HG03025 (cell line): ENCODE data around the gene CRACR2A.

ENCODE experiments used
- ATAC-seq: cut with Tn5 transposase; IDR thresholded peaks from one replicate; pipeline ENCODE4 v1.9.1; 2021; ENCODE audit warnings: mild to moderate bottlenecking, moderate library complexity; ENCODE audit not compliant: unreplicated experiment, low FRiP score

CRACR2A gene

DNA sequence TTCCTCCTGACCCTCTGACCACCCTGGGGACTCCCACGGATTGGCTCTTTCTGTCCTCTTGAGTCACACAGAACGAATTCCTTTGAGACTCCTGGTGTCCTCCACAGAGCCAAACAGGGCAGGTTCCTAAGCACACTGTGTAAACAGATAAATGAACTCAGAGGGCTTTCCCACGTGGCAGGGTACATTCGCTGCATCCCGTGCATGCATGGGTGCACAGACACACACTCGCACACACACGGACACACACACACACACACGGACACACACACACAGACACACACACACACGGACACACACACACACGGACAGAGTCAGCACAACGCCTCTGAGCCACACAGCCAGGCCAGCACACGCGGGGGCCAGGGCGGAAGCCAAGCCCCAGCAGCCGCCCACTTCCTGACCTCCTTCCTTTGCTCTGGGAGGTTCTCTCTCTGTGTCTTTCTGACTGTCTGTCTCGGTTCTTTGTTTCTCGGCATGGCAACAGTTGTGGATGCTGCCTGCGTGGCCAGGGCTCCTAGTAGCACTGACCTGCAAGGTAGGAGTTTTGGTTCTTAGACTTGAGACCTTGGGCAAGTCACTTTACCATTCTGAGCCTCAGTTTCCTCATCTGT lies 706 bp downstream of the CRACR2A start:
- peak; percentile 68 for ATAC-seq

DNA sequence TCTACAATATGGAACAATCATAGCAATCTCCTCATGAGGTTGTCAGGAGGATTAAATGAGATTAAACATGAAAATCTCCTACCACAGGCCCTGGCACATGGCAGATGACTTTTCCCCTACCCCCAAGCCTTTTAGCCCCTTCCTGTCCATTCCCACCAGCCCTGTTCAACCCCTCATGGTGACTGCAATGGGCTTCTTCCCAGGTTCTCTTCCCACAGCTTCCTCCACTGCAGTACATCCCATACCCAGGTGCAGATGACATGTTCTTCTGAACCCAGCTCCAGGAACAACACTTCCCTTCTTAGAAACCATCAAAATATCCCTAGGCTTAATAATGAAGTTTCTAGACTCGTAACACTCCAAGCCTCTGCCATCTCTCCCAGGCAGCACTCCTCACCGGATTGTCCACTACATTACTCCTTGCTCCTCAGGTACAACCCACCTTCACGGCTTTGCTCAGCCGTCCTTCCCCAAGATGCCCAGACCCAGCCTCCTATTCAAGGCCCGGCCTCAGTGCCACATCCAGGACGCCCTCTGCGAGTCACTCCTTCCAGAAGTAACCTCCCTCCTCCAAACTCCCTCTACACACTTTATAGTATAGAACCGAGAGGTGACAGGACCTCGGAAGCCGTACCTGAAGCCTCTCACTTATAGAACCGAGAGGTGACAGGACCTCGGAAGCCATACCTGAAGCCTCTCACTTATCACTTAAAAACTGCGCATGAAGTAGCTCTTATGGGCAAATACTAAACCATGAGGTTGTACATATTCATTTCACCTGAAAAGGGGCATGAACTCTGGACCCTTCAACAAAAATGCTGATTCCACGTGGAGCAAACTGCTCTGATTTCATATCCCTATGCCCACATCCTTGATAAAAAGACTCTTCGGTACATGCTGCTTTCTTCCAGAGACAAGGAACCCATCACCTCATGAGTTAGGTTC lies 1.5 kb downstream of the CRACR2A start:
- ATAC-seq = no peak

DNA sequence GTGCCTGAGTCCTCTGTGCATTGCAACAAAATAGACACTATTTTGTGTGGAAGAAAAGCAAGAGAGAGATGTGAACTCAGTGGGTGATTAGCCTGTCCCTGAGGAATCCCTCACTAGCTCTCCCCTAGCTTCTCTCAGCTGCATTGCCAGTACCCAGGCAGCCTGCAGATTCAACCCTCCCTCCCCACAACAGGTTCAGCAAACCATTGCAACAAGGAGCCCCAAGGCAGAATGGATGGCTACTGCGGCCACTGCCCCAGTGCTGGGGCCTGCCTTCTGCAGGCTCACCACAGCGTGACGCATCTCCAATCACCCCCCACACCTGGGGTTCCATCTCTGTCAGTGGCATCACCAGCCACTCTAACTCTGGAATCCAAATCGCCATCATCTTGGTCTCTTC lies 2.3 kb downstream of the CRACR2A start:
- no peak for ATAC-seq

DNA sequence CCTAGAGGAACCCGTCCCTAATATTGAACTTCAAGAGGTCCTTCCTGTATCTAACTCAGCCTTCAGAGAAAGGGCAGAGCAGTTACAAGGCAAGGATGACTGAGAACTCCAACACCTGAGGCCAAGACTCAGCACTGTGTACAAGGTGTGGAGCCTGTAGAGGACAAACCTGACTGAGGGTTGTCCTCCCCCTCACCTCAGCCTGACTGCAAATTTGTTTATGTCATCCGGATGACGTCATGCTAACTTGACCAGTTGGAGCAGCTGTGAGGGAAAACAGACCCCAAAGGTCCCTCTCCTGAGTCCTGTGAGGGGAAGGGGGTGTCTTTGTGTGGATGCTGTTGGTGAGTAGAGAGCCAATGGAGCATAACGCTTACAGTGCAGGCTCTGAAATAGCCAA lies 4.3 kb downstream of the CRACR2A start:
- ATAC-seq = no peak

DNA sequence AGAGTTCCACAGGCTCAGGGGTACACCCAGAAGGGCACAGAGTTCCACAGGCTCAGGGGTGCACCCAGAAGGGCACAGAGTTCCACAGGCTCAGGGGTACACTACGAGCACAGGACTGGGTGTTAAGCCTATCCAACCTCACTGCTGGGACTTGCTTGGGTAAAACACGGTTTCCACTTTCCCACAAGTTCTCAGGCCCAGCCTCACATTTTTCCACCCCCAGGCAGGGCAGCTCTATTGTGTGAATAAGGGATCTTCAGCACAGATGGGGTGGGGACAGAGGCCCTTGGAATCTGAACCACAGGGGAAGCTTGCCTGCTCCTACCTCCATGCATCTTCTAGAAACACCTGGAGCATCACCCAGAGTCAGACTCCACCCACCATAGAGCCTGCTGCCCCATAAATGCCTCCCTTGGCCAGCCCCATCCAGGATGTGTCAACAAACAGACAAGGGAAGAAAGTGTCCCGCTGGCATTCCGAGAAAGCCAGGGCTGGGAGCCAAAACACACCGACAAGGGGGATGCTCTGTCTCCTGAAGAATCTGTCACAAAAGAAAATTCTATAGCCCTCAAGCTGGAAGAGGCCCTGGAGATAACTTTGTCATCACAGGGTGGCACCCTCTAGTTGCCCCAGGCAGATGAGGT lies 4.8 kb downstream of the CRACR2A start:
- no peak for ATAC-seq

DNA sequence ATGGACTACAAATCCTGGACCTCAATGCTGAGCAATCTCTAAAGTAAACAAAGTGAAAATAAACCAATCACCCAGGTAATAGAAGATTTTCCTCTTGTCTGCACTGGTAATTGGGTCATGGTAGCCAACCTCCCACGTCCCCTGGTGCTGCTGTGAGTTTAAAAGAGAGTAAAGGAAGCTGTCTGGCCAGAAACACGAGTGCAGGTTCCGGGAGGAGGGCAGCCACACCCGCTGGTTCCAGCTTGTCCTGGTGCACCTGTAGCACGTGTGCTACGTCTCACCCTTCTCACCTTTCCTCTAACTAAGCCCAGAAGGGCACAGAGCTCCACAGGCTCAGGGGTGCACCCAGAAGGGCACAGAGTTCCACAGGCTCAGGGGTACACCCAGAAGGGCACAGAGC lies 5.4 kb downstream of the CRACR2A start:
- no peak for ATAC-seq

DNA sequence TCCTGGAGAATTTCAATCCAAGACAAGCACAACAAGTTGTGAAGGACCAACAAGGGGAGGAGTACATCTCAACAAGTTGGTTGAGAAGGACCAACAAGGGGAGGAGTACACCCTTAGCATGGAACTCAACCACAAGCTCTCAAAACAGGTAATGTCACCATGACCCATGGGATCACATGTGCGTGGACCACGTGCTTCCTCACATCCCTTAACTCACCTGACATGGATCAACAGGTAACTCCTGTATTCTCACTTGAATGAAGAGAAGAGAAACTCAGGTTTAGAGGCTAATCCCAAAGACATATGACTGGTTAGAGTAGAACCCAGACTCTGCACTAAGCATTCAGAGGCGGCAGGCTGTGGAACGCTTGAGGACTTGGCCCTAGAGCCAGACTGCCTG lies 6.2 kb downstream of the CRACR2A start:
- ATAC-seq = no peak

DNA sequence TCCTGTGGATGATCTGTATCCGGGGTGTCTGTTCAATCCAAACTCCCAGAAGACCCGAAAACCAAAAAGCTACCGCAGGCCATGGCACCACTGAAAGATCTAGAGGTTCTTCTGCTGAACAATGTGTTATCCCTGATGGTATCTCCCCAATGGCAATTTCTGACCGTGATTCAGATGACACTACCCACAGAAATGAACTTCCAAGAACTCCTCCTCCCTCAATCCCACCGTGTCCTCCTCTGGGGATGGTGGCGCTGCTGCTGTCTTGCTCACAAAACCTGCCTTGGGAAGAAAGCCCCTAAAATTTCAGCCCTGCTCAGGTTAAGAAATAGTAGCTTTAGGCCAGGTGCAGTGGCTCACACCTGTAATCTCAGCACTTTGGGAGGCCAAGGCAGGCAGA lies 7.8 kb downstream of the CRACR2A start:
- no peak for ATAC-seq

DNA sequence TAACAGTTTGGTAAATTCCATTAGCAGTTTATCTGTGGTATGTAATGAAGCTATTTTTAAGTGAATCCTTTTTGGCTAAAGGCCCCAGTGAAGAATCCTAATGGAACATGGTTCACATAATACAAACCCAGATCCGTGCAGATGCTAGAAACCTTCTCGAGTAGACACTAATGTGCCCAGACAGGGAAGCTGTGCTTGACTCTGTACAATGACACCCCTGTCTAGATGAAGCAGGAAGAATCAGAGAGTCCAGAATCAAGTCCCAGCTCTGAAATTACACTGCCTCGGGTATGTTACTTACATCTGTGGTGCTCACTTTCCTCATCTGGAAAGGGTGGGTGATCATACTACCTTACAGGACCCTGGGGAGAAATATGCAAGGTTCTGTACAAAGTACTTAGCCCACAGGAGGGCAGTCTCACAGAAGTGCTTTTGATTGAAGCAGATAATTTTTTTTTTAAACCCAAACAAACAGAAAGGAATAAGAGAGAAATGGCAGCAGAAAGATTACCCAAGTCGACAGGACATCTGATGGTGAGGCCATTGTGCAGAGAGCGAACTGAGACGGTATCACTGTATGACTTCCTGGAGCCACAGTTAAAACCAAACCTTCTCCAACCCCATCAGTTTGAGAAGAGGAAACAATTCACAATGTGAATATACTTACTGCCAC lies 8.5 kb downstream of the CRACR2A start:
- ATAC-seq = no peak

DNA sequence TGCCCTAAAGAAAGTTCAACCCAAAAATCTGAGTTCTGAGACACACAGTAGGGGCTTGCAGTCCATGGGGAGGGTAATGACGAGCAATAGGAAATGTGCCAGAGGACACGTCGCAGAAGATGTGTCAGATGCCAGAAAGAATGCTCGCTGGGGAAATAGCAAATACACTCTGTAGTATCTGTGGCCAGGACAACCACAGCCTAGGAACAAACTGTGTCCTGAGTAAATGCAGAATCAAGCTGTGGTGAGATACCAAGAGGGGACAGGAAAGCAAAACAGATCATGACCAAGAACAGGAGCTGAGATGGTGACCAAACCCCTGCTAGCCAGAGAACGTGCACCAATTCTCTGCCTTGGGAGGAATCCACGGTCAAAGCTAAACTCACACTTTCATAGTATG lies 9.1 kb downstream of the CRACR2A start:
- no peak for ATAC-seq

DNA sequence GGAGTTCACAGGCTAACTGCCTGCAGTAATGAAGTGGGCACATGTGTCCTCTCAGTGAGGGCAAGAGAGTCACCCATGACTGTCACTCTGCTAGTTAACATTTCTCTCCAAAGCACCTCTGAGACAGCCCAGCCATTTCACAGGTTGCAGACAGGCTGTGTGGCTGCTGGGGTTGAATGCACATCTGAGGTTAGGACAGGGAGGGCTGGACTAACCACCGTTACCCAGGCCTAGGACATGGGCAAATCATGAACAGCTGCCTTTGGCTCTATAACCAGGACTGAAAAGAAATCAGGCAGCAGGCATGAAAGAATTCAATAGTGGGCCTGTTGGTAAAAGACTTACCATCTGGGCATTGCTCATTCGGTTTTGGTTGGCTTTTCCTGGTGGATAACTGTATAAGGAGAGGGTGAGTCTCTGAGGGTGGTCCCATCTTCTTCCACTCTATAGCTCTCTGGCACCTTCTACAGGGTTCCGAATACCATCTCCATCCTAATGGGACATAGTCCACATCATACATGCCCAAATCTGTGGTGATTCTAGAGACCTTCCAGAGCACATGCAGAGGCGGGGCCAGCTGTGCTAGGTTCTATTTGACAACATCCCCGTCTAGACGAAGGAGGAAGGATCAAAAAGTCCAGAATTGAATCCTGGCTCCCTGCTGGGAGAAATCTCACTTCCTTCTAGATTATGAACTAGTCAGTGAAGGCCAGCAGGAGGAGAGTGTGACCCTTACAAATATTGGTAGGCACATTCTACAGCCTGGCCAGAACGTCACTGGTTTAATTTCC lies 10.8 kb downstream of the CRACR2A start:
- no peak for ATAC-seq

DNA sequence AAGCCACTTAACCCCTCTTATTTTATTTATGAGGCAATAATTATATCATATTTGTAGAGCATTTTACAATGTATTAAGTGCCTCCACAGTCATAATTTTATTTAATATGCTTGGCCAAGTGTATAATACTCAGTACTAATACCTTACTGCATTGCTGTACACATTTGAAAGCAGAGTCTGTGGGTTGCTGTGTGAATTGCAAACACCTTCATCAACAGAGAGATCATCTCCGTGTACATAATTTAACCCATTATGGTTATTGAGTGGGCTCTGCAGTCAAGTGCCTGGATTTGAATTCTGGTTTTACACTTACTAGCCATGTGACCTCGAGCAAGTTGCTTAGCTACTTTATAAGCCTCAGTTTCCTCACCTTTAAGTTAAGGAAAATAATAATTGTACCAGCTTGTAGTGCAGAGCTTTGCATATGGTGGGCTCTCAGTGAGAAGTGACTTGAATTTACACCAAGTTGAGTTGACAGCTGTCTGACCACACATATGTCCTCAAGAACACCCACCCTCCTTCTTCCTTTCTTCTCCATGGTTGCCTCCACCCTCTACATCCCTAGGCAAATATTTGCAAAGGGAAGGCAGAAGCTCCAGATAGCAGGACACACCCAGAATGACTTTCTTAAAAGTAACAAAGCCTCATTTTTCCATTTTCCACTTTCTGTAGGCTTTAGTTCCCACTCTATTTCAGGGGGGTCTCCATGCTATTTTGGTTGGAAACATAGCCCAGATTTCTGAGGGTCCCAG lies 12.3 kb downstream of the CRACR2A start:
- no peak for ATAC-seq

DNA sequence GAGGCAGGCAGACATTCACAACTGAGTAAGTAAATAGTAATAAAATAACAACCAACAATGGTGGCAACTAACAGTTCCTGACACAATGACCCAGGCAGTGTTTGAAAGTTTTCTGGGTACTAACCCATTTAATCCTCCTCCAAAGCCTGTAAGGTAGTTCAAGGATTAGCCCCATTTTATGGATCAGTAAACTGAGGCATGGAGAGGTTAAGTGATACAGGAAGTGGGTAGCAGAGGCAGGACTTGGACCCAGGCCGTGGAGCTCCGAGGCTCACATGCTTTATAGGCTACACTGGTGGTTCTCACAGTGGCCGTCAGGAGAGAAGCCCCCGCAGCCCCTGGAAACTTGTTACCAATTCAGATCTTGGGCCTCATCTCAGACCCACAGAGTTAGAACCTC lies 17.5 kb downstream of the CRACR2A start:
- no peak for ATAC-seq

DNA sequence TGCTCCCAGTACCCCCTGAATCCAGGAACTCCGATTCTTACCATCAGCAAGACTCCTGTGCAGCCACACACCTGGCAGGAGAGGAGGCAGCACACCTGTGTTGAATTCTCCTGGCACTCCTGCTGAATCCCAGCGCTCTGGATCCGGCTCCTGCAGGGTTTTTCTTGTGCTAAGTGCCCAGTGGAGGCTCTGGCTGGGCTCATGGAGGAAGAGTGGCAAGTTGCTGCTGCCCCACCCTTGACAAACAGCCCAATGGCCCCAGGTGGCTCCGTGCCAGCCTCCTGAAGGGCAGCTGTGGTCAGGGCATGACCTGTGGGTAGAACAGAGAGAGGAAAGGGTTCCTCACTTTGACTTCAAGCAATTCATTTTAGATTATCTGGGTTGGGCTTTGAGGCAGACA lies 20.0 kb downstream of the CRACR2A start:
- ATAC-seq = no peak

DNA sequence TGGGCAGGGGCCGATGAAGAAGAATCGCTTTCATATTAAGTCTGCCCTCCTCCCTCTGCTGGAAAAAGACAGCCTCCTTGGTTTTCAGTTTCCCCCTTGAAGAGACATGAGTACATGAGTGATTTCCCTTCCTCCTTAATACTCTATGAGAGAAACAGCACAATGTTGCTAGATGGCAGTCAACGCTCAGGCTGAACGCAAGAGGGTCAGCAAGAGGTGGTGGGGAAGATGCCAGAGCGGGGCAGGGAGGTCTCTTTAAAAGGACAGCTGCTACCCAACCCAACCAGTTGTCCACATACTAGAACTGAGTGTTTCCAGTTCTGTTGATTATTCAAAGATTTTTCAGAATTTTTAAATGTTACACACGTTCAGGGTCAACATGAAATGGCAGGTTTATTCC lies 22.8 kb downstream of the CRACR2A start:
- ATAC-seq = no peak

DNA sequence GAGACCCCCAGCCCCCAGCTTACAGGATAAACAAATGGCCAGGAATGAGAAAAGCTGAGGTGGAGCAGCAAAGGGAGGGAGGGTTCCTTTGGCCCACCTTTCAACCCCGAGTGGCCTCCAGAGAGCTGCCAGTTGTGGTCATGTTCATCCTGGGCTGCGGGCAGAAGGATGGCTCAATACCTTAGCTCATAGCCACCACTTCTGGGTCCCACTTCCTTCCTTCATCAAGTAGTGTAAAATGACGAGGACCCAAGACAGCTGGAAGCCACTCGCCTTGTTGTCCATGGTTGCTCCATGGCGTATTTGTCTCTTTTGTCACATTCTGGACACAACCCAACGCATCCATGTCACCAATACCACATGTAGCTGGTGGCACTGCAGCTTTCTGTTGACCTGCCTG lies 24.2 kb downstream of the CRACR2A start:
- no peak for ATAC-seq

DNA sequence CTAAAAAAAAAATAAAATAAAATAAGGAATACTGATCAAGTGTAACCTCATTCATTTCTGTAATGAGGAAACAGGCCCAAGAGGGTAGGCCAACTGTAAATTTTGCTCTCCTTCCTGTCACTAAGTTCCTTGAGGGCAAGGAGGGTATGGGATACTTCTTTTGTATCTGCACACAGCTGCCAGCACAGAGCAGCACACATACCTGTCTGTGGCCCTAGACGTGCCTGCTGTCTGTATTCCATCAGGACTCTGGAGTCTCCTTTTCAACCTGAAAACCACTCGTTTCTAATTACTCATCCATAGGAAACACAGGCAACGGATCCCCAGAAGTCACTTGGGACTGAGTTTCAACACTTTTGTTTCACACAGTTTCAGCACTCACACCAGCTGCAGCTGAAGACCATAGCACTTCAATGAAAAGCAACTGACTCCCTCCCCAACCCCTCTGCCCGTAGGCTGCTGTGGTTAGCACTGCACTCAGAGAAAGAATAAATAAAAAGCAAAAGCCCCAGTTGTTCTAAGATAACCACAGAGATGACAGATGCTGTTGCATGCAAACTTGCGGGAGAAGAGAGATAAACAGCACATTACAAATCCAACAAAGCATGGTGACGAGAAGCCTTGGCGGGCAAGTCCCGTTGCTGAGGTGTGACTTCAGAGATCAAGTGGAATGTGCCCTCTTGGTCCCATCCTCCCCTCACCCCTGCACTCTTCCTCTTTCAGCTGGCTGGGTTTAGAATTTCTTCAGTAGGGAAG lies 24.9 kb downstream of the CRACR2A start:
- ATAC-seq = no peak

DNA sequence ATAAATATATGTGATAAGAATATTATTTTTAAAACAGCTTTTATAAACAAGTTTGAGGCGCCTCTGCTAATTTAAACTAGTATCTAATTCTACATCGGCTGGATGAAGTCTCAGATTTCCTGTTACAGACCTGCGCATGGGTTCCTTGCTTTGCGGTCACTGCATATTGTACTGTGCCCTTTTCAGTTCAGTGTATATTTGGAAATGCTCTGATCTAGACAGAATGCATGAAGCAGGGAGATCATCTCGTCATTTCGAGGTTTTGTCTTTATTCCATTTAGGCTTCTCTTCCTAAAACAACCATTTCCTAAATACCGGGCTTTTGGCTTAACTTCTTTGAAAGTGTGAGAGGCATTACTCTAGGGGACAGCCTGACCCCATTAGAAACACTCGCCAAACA lies 25.6 kb downstream of the CRACR2A start:
- ATAC-seq = no peak

DNA sequence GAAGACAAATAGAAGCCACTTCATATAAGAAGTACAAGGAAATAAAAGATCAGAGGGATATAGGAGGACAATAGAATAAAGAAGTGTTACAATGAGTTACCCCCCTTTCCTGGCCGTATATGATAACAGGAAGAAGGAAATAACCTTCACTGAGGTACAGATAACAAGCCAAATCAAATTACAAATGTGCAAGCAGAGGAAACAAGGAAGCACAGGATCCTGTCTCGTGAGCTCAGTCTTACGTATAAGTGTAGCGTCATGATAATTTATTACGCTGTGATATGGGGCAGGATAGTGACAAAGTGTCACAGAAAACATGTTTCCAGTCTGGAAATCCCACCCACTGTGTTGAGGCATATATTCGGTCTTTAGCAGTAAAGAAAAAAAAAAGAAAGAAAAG lies 26.5 kb downstream of the CRACR2A start:
- no peak for ATAC-seq
